ENCODE results near the gene MRPS18B.

The MRPS18B gene

GRCh38 chr6:30610065-30610464 lies 7.6 kb upstream of the MRPS18B start:
- DNase-seq: no peak

GRCh38 chr6:30611150-30611855 lies 6.3 kb upstream of the MRPS18B start:
- no peak for DNase-seq

GRCh38 chr6:30611856-30612194 lies 5.8 kb upstream of the MRPS18B start:
- no peak for DNase-seq

- DNase-seq: no peak
Observed at GRCh38 chr6:30612213-30612612, 5.4 kb upstream of the MRPS18B start.

- no peak for DNase-seq
Observed at GRCh38 chr6:30612687-30613248, 4.9 kb upstream of the MRPS18B start.

GRCh38 chr6:30613251-30614043 lies 4.2 kb upstream of the MRPS18B start:
- DNase-seq: no peak

- DNase-seq: peak; percentile 44
Observed at GRCh38 chr6:30614044-30614842, 3.4 kb upstream of the MRPS18B start.

- peak; percentile 97 for DNase-seq
Observed at GRCh38 chr6:30614843-30615218, 2.8 kb upstream of the MRPS18B start.

- DNase-seq: peak; percentile 70
Observed at GRCh38 chr6:30615219-30615957, 2.3 kb upstream of the MRPS18B start.

GRCh38 chr6:30615958-30616810 lies 1.5 kb upstream of the MRPS18B start:
- DNase-seq: peak; percentile 76

GRCh38 chr6:30616811-30617564 lies 652 bp upstream of the MRPS18B start, which contains the start of gene PPP1R10:
Gene PPP1R10 (minus strand): TSS chr6:30617243. CDS start chr6:30609944, 7,299 bp downstream.
- DNase-seq: peak; percentile 100

- DNase-seq: no peak
Observed at GRCh38 chr6:30618270-30618797, 694 bp downstream of the MRPS18B start.

GRCh38 chr6:30619561-30619960 lies 1.9 kb downstream of the MRPS18B start:
- DNase-seq: no peak

GRCh38 chr6:30625511-30625910 lies 7.9 kb downstream of the MRPS18B start:
- no peak for DNase-seq

GRCh38 chr6:30626484-30627366 lies 9.1 kb downstream of the MRPS18B start, which contains the start of gene ATAT1:
Gene ATAT1 (plus strand): TSS chr6:30626874.
- DNase-seq: peak; percentile 92

GRCh38 chr6:30635834-30636233 lies 18.2 kb downstream of the MRPS18B start:
- no peak for DNase-seq

- no peak for DNase-seq
Observed at GRCh38 chr6:30640481-30640880, 22.8 kb downstream of the MRPS18B start.

GRCh38 chr6:30641048-30641447 lies 23.4 kb downstream of the MRPS18B start:
- DNase-seq: no peak

- DNase-seq: no peak
Observed at GRCh38 chr6:30643656-30644055, 26.0 kb downstream of the MRPS18B start.

Measured in CD4-positive, alpha-beta T cell treated with Interleukin-21 for 1 hour (primary cell).